HG02970 (cell line): ENCODE measurements around the gene RFFL.
A peak's percentile ranks its signal among the peaks of the same experiment; 100 is the strongest.
"Not testable (repeated sequence)": the region's sequence is repeated elsewhere in the genome, so short reads cannot be mapped to it uniquely, and the experiment has no call there.

Source experiments
- ATAC-seq: cut with Tn5 transposase; IDR thresholded peaks from one replicate; pipeline ENCODE4 v1.9.1; 2021; ENCODE audit warnings: mild to moderate bottlenecking, moderate library complexity, moderate number of reproducible peaks; ENCODE audit not compliant: unreplicated experiment, low FRiP score

RFFL gene

GRCh38 chr17:35011671-35012216 is 51.8 kb downstream of the RFFL start:
- ATAC-seq, result no peak

- no peak for ATAC-seq
Measured at GRCh38 chr17:35010093-35010492, 53.4 kb downstream of the RFFL start.

GRCh38 chr17:35006961-35007360 is 56.5 kb downstream of the RFFL start:
- no peak for ATAC-seq

DNA sequence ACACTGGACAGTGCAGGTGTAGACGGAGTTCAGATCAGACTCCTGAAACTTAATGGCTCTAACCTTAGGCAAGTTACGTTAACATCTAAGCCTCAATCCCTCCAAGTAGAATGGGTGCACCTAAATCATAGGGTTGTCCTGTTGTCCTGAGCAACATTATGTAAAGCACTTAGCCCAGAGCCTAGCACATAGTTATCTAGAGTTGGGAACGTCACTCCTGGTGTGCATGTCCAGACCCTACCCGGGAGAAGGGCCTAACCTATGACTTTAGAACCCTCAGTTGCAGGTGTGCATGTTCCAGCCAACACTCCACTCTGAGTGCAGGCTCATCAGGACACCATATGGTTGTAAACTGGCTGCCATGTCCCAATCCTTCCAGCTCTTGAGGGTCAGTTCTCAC is 57.2 kb downstream of the RFFL start:
- no peak for ATAC-seq

DNA sequence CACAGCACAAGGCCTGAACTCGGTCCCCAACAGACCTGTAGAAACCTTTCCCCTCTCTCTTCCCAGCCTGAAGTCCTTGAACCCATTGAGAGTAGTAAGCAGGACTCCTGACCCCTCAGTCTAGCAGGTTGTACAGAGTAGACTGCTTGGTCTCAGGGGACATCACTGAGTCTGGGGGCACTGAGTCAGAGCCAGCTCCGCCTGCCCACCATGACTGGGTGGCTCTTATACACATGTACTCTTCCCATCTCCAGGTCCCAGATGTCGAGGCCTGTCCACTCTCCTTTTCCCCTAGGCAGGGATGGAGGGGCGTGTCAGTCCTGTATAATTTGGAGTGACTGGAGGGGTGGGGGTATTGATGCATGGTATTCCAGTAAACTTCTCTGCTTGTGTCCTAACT is 59.7 kb downstream of the RFFL start:
- no peak for ATAC-seq

DNA sequence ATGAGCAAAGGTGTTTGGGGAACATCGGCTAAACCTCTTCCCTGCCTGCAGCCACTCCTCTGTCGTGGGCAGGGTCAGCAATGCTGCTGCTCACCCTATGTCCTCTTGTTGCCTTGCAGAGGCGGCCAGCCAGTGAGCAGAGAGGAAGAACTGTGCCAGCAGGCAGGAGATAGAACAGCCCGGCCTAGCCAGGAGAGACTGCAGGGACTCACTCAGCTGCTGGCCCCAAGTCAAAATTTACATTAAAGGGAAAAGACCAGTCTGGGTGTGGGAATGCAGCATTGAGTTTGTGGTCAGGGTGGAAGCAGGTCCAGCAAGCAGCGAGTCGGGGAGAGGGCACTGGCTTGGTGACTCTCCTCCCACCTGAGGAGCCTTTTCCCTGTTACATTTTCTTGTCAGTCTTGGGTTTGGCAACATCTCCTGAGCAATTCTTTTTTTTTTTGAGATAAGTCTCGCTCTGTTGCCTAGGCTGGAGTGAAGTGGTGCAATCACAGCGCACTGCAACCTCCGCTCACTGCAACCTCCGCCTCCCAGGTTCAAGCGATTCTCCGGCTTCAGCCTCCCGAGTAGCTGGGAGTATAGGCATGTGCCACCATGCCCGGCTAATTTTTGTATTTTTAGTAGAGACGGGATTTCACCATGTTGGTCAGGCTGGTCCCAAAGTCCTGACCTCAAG is 60.5 kb downstream of the RFFL start:
- no peak for ATAC-seq

- no peak for ATAC-seq
Measured at GRCh38 chr17:35001549-35001948, 62.0 kb downstream of the RFFL start.

DNA sequence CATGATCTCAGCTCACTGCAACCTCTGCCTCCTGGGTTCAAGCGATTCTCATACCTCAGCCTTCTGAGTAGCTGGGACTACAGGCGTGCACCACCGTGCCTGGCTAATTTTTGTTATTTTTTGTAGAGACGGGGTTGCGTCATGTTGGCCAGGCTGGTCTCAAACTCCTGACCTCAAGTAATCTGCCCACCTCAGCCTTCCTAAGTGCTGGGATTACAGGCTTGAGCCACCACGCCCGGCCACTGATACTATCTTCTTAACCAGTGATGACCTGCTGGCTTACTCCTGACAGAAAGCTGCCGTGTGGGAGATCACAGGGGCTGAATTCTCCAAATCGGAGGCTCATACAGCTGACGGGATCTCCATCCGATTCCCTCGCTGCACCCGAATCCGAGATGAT is 62.5 kb downstream of the RFFL start:
- not testable (repeated sequence) for ATAC-seq

GRCh38 chr17:34999456-34999855 is 64.1 kb downstream of the RFFL start:
- no peak for ATAC-seq

- no peak for ATAC-seq
Measured at GRCh38 chr17:34998205-34998604, 65.3 kb downstream of the RFFL start.

GRCh38 chr17:34997355-34997862 is 66.1 kb downstream of the RFFL start:
- no peak for ATAC-seq

- no peak for ATAC-seq
Measured at GRCh38 chr17:34996422-34997285, 66.9 kb downstream of the RFFL start.

DNA sequence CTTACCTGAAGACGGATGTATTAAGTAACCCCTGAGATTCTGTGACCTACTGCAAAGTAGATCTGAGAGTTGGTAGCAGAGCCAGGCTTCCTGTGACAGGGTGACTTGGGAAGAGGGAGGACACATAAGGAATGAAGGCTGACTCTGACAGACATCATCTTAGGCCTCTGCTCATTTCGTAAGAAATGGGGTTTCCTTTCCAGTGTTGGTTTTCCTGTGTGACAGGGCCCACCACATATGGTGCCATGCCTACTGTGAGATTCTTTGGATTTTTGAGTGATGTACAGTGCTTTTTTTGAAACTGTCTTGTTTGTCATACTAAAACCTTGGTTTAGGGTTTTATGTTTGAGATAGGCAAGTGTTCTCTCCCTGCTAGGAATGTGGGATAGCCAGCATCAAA is 70.5 kb downstream of the RFFL start:
- ATAC-seq, result no peak

DNA sequence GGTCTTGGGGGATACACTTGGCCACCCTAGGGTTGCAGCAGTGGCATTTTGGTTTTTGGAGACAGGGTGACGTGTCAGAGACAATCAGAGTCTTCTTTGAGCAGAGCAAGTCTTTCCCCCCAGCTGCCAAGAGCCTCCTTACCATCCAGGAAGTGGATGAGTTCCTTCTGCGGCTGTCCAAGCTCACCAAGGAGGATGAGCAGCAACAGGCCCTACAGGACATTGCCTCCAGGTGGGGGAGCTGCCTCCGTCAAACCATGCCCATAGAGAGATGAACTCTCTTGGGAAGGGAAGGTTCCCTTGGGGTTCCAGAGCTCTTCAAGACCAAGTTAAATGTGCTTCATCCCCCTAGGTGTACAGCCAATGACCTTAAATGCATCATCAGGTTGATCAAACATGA is 71.9 kb downstream of the RFFL start:
- ATAC-seq, result no peak

DNA sequence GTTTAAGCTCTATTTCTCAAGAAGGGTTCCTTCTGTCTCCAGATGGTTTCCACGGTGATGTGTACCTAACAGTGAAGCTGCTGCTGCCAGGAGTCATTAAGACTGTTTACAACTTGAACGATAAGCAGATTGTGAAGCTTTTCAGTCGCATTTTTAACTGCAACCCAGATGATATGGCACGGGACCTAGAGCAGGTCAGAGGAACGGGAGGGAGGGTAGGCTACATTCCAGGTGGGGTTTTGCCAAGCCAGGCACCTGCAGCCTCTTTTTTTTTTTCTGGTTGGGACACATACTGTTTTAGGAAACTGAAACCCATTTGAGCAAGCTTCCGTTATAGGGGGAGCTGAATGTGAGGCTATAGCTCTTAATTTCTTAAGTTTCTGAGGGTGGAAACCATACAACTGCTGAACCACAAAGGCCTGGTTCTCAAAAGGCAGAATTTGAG is 72.6 kb downstream of the RFFL start:
- no peak for ATAC-seq

GRCh38 chr17:34989473-34989872 is 74.0 kb downstream of the RFFL start:
- no peak for ATAC-seq

GRCh38 chr17:34988644-34989043 is 74.9 kb downstream of the RFFL start:
- ATAC-seq, result no peak

- no peak for ATAC-seq
Measured at GRCh38 chr17:34987232-34987631, 76.3 kb downstream of the RFFL start.

GRCh38 chr17:34981538-34982241 is 81.8 kb downstream of the RFFL start:
- ATAC-seq, result no peak

GRCh38 chr17:34980681-34981537 is 82.6 kb downstream of the RFFL start:
- peak; percentile 86 for ATAC-seq
